Measurements from ENCODE around the gene FLT1.

Gene FLT1

GRCh38 chr13:28457521-28457920, 37.4 kb downstream of the FLT1 start:
- no peak overlapping the region for H3K9ac ChIP-seq (ENCODE audit: low read depth, low read length)
- no peak overlapping the region for H3K4me3 ChIP-seq (ENCODE audit: low read length)
- no peaks in the 10 kb centered on the region for H3K9me3 ChIP-seq (ENCODE audit: insufficient read depth, low read depth, low read length)
- no peaks in the 10 kb centered on the region for H3K27me3 ChIP-seq (ENCODE audit: insufficient read depth, low read length)
- H3K27ac ChIP-seq (ENCODE audit: low read depth, low read length), result peak overlapping the region; percentile 41; the same call in 1 of the 2 replicates
- H3K36me3 ChIP-seq (ENCODE audit: insufficient read depth, low read length), result peaks cover 54% of the 10 kb centered on the region
- peaks cover 21% of the 10 kb centered on the region for H3K4me1 ChIP-seq (ENCODE audit: insufficient read depth, low read length)

GRCh38 chr13:28455580-28456194, 39.2 kb downstream of the FLT1 start:
- H3K9ac ChIP-seq (ENCODE audit: low read depth, low read length), result no peak overlapping the region
- H3K9me3 ChIP-seq (ENCODE audit: insufficient read depth, low read depth, low read length), result no peaks in the 10 kb centered on the region
- H3K27ac ChIP-seq (ENCODE audit: low read depth, low read length), result peak overlapping the region; percentile 90
- H3K4me3 ChIP-seq (ENCODE audit: low read length), result no peak overlapping the region
- H3K27me3 ChIP-seq (ENCODE audit: insufficient read depth, low read length), result no peaks in the 10 kb centered on the region
- H3K4me1 ChIP-seq (ENCODE audit: insufficient read depth, low read length), result peaks cover 31% of the 10 kb centered on the region
- WGBS, result 45% methylated on average over 3 of the region's 3 CpGs
- H3K36me3 ChIP-seq (ENCODE audit: insufficient read depth, low read length), result peaks cover 44% of the 10 kb centered on the region

- Histone ChIP-seq H3K27me3 (ENCODE audit: insufficient read depth, low read length) (no peaks in the 10 kb centered on the region), H3K9ac (ENCODE audit: low read depth, low read length) (no peak overlapping the region), H3K36me3 (ENCODE audit: insufficient read depth, low read length) (peaks cover 41% of the 10 kb centered on the region), H3K4me3 (ENCODE audit: low read length) (no peak overlapping the region), H3K27ac (ENCODE audit: low read depth, low read length) (no peak overlapping the region), H3K9me3 (ENCODE audit: insufficient read depth, low read depth, low read length) (peaks cover 15% of the 10 kb centered on the region), H3K4me1 (ENCODE audit: insufficient read depth, low read length) (peaks cover 31% of the 10 kb centered on the region)
These were observed 42.2 kb downstream of the FLT1 start for GRCh38 chr13:28452755-28453154.

- WGBS, result 68% methylated on average over 21 of the region's 21 CpGs
- no peaks in the 10 kb centered on the region for H3K27me3 ChIP-seq (ENCODE audit: insufficient read depth, low read length)
- H3K4me3 ChIP-seq (ENCODE audit: low read length), result no peak overlapping the region
- peaks cover 24% of the 10 kb centered on the region for H3K4me1 ChIP-seq (ENCODE audit: insufficient read depth, low read length)
- no peak overlapping the region for H3K9ac ChIP-seq (ENCODE audit: low read depth, low read length)
- H3K9me3 ChIP-seq (ENCODE audit: insufficient read depth, low read depth, low read length), result peaks cover 23% of the 10 kb centered on the region
- H3K36me3 ChIP-seq (ENCODE audit: insufficient read depth, low read length), result peaks cover 46% of the 10 kb centered on the region
- peak overlapping the region; percentile 30; the same call in 1 of the 2 replicates for H3K27ac ChIP-seq (ENCODE audit: low read depth, low read length)
These were observed 43.3 kb downstream of the FLT1 start for GRCh38 chr13:28451482-28452217.

GRCh38 chr13:28449826-28450773, 44.8 kb downstream of the FLT1 start:
- Histone ChIP-seq H3K27me3 (ENCODE audit: insufficient read depth, low read length) (no peaks in the 10 kb centered on the region), H3K27ac (ENCODE audit: low read depth, low read length) (no peak overlapping the region), H3K4me1 (ENCODE audit: insufficient read depth, low read length) (peaks cover 14% of the 10 kb centered on the region), H3K36me3 (ENCODE audit: insufficient read depth, low read length) (peaks cover 55% of the 10 kb centered on the region), H3K4me3 (ENCODE audit: low read length) (no peak overlapping the region), H3K9ac (ENCODE audit: low read depth, low read length) (no peak overlapping the region), H3K9me3 (ENCODE audit: insufficient read depth, low read depth, low read length) (peaks cover 32% of the 10 kb centered on the region)
- WGBS, result 82% methylated on average over 8 of the region's 8 CpGs

GRCh38 chr13:28448651-28449358, 46.1 kb downstream of the FLT1 start:
- H3K27me3 ChIP-seq (ENCODE audit: insufficient read depth, low read length), result no peaks in the 10 kb centered on the region
- WGBS, result 96% methylated on average over 3 of the region's 4 CpGs

GRCh38 chr13:28447989-28448388, 46.9 kb downstream of the FLT1 start:
- no peak overlapping the region for H3K27ac ChIP-seq (ENCODE audit: low read depth, low read length)
- H3K9ac ChIP-seq (ENCODE audit: low read depth, low read length), result no peak overlapping the region
- H3K27me3 ChIP-seq (ENCODE audit: insufficient read depth, low read length), result no peaks in the 10 kb centered on the region
- no peak overlapping the region for H3K4me3 ChIP-seq (ENCODE audit: low read length)
- H3K36me3 ChIP-seq (ENCODE audit: insufficient read depth, low read length), result peaks cover 46% of the 10 kb centered on the region
- H3K9me3 ChIP-seq (ENCODE audit: insufficient read depth, low read depth, low read length), result peaks cover 32% of the 10 kb centered on the region
- H3K4me1 ChIP-seq (ENCODE audit: insufficient read depth, low read length), result peaks cover 10% of the 10 kb centered on the region

More at GRCh38 chr13:28448651-28449358, 46.1 kb downstream of the FLT1 start:
- Histone ChIP-seq H3K4me3 (ENCODE audit: low read length) (no peak overlapping the region), H3K4me1 (ENCODE audit: insufficient read depth, low read length) (peaks cover 10% of the 10 kb centered on the region), H3K9ac (ENCODE audit: low read depth, low read length) (no peak overlapping the region), H3K27ac (ENCODE audit: low read depth, low read length) (no peak overlapping the region), H3K36me3 (ENCODE audit: insufficient read depth, low read length) (peaks cover 52% of the 10 kb centered on the region), H3K9me3 (ENCODE audit: insufficient read depth, low read depth, low read length) (peaks cover 32% of the 10 kb centered on the region)

GRCh38 chr13:28447206-28447605, 47.7 kb downstream of the FLT1 start:
- peaks cover 43% of the 10 kb centered on the region for H3K36me3 ChIP-seq (ENCODE audit: insufficient read depth, low read length)
- H3K9me3 ChIP-seq (ENCODE audit: insufficient read depth, low read depth, low read length), result peaks cover 32% of the 10 kb centered on the region
- H3K9ac ChIP-seq (ENCODE audit: low read depth, low read length), result no peak overlapping the region
- H3K4me3 ChIP-seq (ENCODE audit: low read length), result no peak overlapping the region
- WGBS, result 92% methylated on average over 2 of the region's 2 CpGs
- no peak overlapping the region for H3K27ac ChIP-seq (ENCODE audit: low read depth, low read length)
- peaks cover 7% of the 10 kb centered on the region for H3K4me1 ChIP-seq (ENCODE audit: insufficient read depth, low read length)
- H3K27me3 ChIP-seq (ENCODE audit: insufficient read depth, low read length), result no peaks in the 10 kb centered on the region

GRCh38 chr13:28442839-28443238, 52.1 kb downstream of the FLT1 start:
- Histone ChIP-seq H3K9me3 (ENCODE audit: insufficient read depth, low read depth, low read length) (peaks cover 18% of the 10 kb centered on the region), H3K4me1 (ENCODE audit: insufficient read depth, low read length) (peaks cover 34% of the 10 kb centered on the region), H3K9ac (ENCODE audit: low read depth, low read length) (no peak overlapping the region), H3K27me3 (ENCODE audit: insufficient read depth, low read length) (no peaks in the 10 kb centered on the region), H3K27ac (ENCODE audit: low read depth, low read length) (peak overlapping the region; percentile 45; the same call in 1 of the 2 replicates), H3K36me3 (ENCODE audit: insufficient read depth, low read length) (peaks cover 21% of the 10 kb centered on the region), H3K4me3 (ENCODE audit: low read length) (no peak overlapping the region)
- 93% methylated on average over 3 of the region's 3 CpGs for WGBS

GRCh38 chr13:28441529-28441928, 53.4 kb downstream of the FLT1 start:
- H3K27ac ChIP-seq (ENCODE audit: low read depth, low read length), result peak overlapping the region; percentile 93; the same call in 1 of the 2 replicates
- H3K4me1 ChIP-seq (ENCODE audit: insufficient read depth, low read length), result peaks cover 41% of the 10 kb centered on the region
- no peak overlapping the region for H3K4me3 ChIP-seq (ENCODE audit: low read length)
- H3K36me3 ChIP-seq (ENCODE audit: insufficient read depth, low read length), result peaks cover 21% of the 10 kb centered on the region
- H3K27me3 ChIP-seq (ENCODE audit: insufficient read depth, low read length), result no peaks in the 10 kb centered on the region
- no peak overlapping the region for H3K9ac ChIP-seq (ENCODE audit: low read depth, low read length)
- H3K9me3 ChIP-seq (ENCODE audit: insufficient read depth, low read depth, low read length), result peaks cover 7% of the 10 kb centered on the region; the same call in 1 of the 2 replicates

Data from HUES64 (cell line).